OCI-LY1 (cell line): ENCODE measurements around the gene EIF1AD.

Source experiments
- H2AFZ ChIP-seq: fragments of 200-600 bp; sonication (generic), shearing (Covaris generic); 2 replicates; pipeline ENCODE4 v1.6.0; 2014; ENCODE audit warnings: antibody characterized with exemption, mild to moderate bottlenecking, low read length
- H3F3A ChIP-seq: fragments of 200-600 bp; sonication (generic), shearing (Covaris generic); 2 replicates; pipeline ENCODE4 v1.6.0; 2014; ENCODE audit warnings: mild to moderate bottlenecking, antibody characterized with exemption, low read length, moderate library complexity; ENCODE audit not compliant: insufficient read depth
- H3K27ac ChIP-seq: fragments of 200-600 bp; sonication (generic); 2 replicates; pipeline ENCODE4 v1.5.1; 2014; ENCODE audit warnings: low read length, mixed run types, mild to moderate bottlenecking, low read depth; ENCODE audit not compliant: poor library complexity, severe bottlenecking
- H3K27me3 ChIP-seq: fragments of 200-600 bp; sonication (generic); 2 replicates; pipeline ENCODE4 v1.6.0; 2014; ENCODE audit warnings: antibody characterized with exemption, mild to moderate bottlenecking, low read length, moderate library complexity; ENCODE audit not compliant: insufficient read depth
- H3K36me3 ChIP-seq: fragments of 200-600 bp; sonication (generic); 2 replicates; pipeline ENCODE4 v1.6.1; 2014; ENCODE audit warnings: mild to moderate bottlenecking, antibody characterized with exemption, low read length, moderate library complexity, mixed read lengths; ENCODE audit not compliant: insufficient read depth
- H3K4me1 ChIP-seq: fragments of 200-600 bp; sonication (generic); 2 replicates; pipeline ENCODE4 v1.5.1; 2014; ENCODE audit warnings: mild to moderate bottlenecking, low read length, moderate library complexity; ENCODE audit not compliant: insufficient read depth, severe bottlenecking
- H3K4me2 ChIP-seq: fragments of 200-600 bp; sonication (generic), shearing (Covaris generic); 2 replicates; pipeline ENCODE4 v1.6.1; 2014; ENCODE audit warnings: low read length
- H3K4me3 ChIP-seq: fragments of 200-600 bp; sonication (generic); 2 replicates; pipeline ENCODE4 v1.5.1; 2014; ENCODE audit warnings: low read length, low read depth, mild to moderate bottlenecking, mixed read lengths; ENCODE audit not compliant: poor library complexity, severe bottlenecking
- H3K79me2 ChIP-seq: fragments of 200-600 bp; shearing (Covaris generic); 2 replicates; pipeline ENCODE4 v1.6.1; 2016; ENCODE audit warnings: mixed run types, low read length, mixed read lengths; ENCODE audit not compliant: insufficient read depth
- H3K9ac ChIP-seq: fragments of 200-600 bp; sonication (generic), shearing (Covaris generic); 2 replicates; pipeline ENCODE4 v1.6.1; 2014; ENCODE audit warnings: mild to moderate bottlenecking, low read length, mixed read lengths
- H3K9me2 ChIP-seq: fragments of 200-600 bp; sonication (generic), shearing (Covaris generic); 2 replicates; pipeline ENCODE4 v1.6.1; 2014; ENCODE audit warnings: low read depth, mild to moderate bottlenecking, low read length, mixed read lengths
- H3K9me3 ChIP-seq: fragments of 200-600 bp; shearing (Covaris generic); 2 replicates; pipeline ENCODE4 v1.6.1; 2014; ENCODE audit warnings: low read length, mixed read lengths
- H4K20me1 ChIP-seq: fragments of 200-600 bp; sonication (generic), shearing (Covaris generic); 2 replicates; pipeline ENCODE4 v1.6.0; 2016; ENCODE audit warnings: mild to moderate bottlenecking, low read length; ENCODE audit not compliant: insufficient read depth
- EZH2 ChIP-seq: fragments of 200-600 bp; sonication (generic), shearing (Covaris generic); IDR thresholded peaks from 2 replicates; pipeline ENCODE4 v1.8.0; 2017; ENCODE audit warnings: borderline replicate concordance, mixed run types, mild to moderate bottlenecking, antibody characterized with exemption, low read length, moderate library complexity, mixed read lengths
- TF ChIP-seq, protein P1 (sequence below): fragments of 200-600 bp; sonication (generic), shearing (Covaris generic); IDR thresholded peaks from 2 replicates; pipeline ENCODE4 v1.5.1; 2017; ENCODE audit warnings: mild to moderate bottlenecking, antibody characterized with exemption, low read length, moderate library complexity, mixed read lengths

Gene EIF1AD, protein sequence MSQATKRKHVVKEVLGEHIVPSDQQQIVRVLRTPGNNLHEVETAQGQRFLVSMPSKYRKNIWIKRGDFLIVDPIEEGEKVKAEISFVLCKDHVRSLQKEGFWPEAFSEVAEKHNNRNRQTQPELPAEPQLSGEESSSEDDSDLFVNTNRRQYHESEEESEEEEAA

DNA sequence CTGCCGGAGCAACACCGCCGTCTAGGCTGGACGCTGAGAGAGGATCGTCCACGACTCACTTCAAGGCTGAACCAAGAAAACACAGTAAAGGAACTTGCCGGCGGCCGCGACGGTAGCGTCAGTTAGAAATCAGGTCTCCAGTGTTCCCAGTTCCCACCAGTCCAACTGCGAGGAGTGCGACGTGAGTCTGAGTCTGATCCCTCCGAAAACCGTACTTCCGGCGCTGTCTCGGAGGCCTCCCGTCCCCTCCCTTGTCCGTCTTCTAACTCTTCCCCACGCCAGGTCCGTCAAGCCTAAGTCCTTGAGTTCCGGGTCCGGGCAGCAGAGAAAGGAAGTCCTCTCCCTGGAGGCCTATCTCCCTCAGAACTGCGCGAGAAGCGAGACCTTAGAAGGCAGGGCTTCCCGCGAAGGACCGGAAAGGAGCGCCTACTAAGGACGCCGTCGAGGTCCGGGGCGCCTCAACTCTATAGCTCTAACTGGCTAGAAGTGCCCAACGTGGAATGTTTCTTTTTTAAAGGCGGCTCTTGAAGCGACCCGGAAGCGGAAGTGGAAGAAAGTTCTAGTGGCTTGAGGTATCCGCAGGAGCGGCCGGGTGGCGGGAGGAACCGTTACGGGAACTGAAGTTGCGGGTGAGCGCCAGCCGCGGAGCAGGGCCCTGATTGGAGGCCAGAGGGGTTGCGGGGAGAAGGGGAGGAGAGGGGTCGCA, at the start of gene EIF1AD, which contains the start of gene BANF1:
Gene EIF1AD, minus strand, starts transcription at position 216 of the 706 bp plus-strand sequence. CDS start 1,768 bp downstream, outside the sequence.
Gene BANF1, plus strand, starts transcription at position 562 of the 706 bp plus-strand sequence. CDS start 748 bp downstream, outside the sequence.
- H3K4me3 ChIP-seq: peak within 1 kb of the TSS; percentile 97
- peaks cover 59% of the 10 kb centered on the region for H3K36me3 ChIP-seq
- H3K9ac ChIP-seq: peak within 1 kb of the TSS; percentile 97
- no peaks in the 10 kb centered on the region for H3K27me3 ChIP-seq
- no peaks in the 10 kb centered on the region for H3F3A ChIP-seq
- H3K9me2 ChIP-seq: no peaks in the 10 kb centered on the region
- H2AFZ ChIP-seq: no peak within 1 kb of the TSS
- no peaks in the 10 kb centered on the region for H3K9me3 ChIP-seq
- TF ChIP-seq, protein P1, sequence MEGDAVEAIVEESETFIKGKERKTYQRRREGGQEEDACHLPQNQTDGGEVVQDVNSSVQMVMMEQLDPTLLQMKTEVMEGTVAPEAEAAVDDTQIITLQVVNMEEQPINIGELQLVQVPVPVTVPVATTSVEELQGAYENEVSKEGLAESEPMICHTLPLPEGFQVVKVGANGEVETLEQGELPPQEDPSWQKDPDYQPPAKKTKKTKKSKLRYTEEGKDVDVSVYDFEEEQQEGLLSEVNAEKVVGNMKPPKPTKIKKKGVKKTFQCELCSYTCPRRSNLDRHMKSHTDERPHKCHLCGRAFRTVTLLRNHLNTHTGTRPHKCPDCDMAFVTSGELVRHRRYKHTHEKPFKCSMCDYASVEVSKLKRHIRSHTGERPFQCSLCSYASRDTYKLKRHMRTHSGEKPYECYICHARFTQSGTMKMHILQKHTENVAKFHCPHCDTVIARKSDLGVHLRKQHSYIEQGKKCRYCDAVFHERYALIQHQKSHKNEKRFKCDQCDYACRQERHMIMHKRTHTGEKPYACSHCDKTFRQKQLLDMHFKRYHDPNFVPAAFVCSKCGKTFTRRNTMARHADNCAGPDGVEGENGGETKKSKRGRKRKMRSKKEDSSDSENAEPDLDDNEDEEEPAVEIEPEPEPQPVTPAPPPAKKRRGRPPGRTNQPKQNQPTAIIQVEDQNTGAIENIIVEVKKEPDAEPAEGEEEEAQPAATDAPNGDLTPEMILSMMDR: no peak
- TF ChIP-seq EZH2: no peak
- peak within 1 kb of the TSS; percentile 95 for H3K27ac ChIP-seq
- H3K4me2 ChIP-seq: peak within 1 kb of the TSS; percentile 96
- H4K20me1 ChIP-seq: no peaks in the 10 kb centered on the region
- peaks cover 19% of the 10 kb centered on the region for H3K4me1 ChIP-seq
- H3K79me2 ChIP-seq: peaks cover 17% of the 10 kb centered on the region

DNA sequence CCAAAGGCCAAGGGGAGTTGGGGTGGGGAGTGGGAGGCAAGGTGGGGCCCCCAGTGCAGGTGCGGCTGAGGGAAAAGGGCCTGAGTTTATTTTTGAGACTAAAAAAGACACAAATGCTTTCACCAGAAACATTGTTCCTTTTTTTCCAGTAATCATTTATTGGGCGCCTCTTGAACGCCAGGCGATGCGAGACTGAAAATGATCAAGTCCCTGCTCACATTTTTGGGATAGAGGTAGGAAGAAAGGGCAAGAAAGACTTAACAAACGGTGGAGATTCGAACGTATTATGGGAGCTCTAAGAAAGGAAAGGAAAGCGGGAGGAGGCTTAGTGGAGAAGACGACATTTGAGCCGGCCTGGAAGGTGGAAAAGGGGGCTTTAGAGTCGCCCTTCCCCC, 49.4 kb upstream of the EIF1AD start:
- no peaks in the 10 kb centered on the region for H3K9me3 ChIP-seq
- H3K4me1 ChIP-seq: peaks cover 25% of the 10 kb centered on the region
- peaks cover 16% of the 10 kb centered on the region for H3K79me2 ChIP-seq
- peak overlapping the region; percentile 88 for H3K4me2 ChIP-seq
- H3K9me2 ChIP-seq: no peaks in the 10 kb centered on the region
- TF ChIP-seq, protein P1: no peak
- TF ChIP-seq EZH2: no peak
- no peaks in the 10 kb centered on the region for H4K20me1 ChIP-seq
- no peaks in the 10 kb centered on the region for H3F3A ChIP-seq
- peak overlapping the region; percentile 91 for H3K4me3 ChIP-seq
- H3K36me3 ChIP-seq: peaks cover 29% of the 10 kb centered on the region
- H3K27ac ChIP-seq: peak overlapping the region; percentile 27
- H3K9ac ChIP-seq: peak overlapping the region; percentile 73
- H3K27me3 ChIP-seq: no peaks in the 10 kb centered on the region
- H2AFZ ChIP-seq: no peak overlapping the region

DNA sequence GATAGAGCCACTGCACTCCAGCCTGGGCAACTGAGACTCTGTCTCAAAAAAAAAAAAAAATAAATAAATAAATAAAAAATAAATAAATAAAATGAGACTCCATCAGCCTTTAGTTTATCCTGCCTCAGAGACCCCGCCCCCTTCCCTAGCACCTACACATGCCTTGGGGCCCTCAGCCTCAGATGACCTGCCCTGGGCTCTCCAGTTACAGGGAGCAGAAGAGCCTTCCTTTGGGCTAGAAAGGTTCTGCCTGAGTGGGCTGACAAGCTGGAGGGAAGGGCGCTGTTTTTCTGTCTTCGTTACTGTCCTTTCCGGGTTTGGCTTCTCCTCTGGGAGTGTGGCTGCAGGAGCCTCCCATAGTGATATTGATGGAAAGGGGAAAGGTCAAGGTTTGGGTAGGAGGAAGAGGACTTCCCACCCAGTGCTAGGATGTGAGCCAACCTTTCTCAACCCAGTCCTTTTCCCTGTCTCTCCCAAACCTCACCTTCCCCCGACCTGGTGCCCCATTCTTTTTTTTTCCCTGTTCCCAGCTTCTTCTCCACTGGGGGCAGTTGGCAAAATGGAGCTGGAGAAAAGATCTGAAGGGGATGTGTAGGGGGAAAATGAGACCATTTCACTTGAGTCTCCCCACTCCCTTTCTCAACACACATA, 48.7 kb upstream of the EIF1AD start:
- Histone ChIP-seq H3K9me2 (no peaks in the 10 kb centered on the region), H3K79me2 (peaks cover 16% of the 10 kb centered on the region), H3K9ac (peak overlapping the region; percentile 73; the same call in 1 of the 2 replicates), H3K27ac (no peak overlapping the region), H3F3A (no peaks in the 10 kb centered on the region), H3K36me3 (peaks cover 22% of the 10 kb centered on the region), H4K20me1 (no peaks in the 10 kb centered on the region), H3K4me2 (peak overlapping the region; percentile 88; the same call in 1 of the 2 replicates), H3K4me3 (peak overlapping the region; percentile 91), H3K27me3 (peaks cover 5% of the 10 kb centered on the region; the same call in 1 of the 2 replicates), H3K4me1 (peaks cover 25% of the 10 kb centered on the region), H2AFZ (no peak overlapping the region), H3K9me3 (no peaks in the 10 kb centered on the region)
- TF ChIP-seq EZH2: no peak
- TF ChIP-seq, protein P1: no peak
